K562 (cell line): ENCODE measurements around the gene KLC1. TPM values are rescaled to one million over a fixed set of nuclear protein-coding genes. Genes with fewer than 3 reads are reported as not detected.

Experiments
- ATAC-seq: fragments of 200-7000 bp; cut with Tn5 transposase; 3 replicates; pipeline ENCODE4 v1.9.1; 2020; ENCODE audit warnings: moderate library complexity
- BruUV-seq: library from RNA; stranded (reverse); fragments of 400-500 nt; replicated peaks from 2 replicates; lab custom pipeline; 2021; lab: Mats Ljungman, UMichigan
- CTCF ChIA-PET: fragments of 300-600 bp; formaldehyde crosslinking; extraction: SDS; loops from one replicate; lab custom pipeline; 2021; ENCODE audit warnings: low intra/inter-chr PET ratio; lab: Yijun Ruan, JAX
- POLR2A ChIA-PET: fragments of 300-600, 350-650 bp; sonication (Branson Sonifier 250); formaldehyde crosslinking; extraction: SDS; loops from one replicate; lab custom pipeline; 2021; ENCODE audit warnings: antibody characterized with exemption, inconsistent platforms; lab: Yijun Ruan, JAX
- DNase-seq, 4 experiments: peaks; one replicate each; pipeline versions ENCODE4 v3.0.0 to v3.0.0-alpha.2; 2011 to 2018; ENCODE audit warnings: low spot score in 3 of 4, mixed read lengths in 3 of 4; ENCODE audit errors: extremely low read depth in 1 of 4
- FAIRE-seq: peaks from 2 replicates; lab custom pipeline; 2011; peaks lifted over from hg19 to GRCh38; lab: Jason Lieb, UNC
- H2AFZ ChIP-seq: 2 replicates; pipeline ENCODE4 v1.6.0; 2011; ENCODE audit warnings: low read depth, low read length, control low read depth, inconsistent platforms
- H3K27ac ChIP-seq: fragments of 200-600 bp; 3 replicates; pipeline ENCODE4 v1.8.0; 2011; ENCODE audit warnings: low read depth, mild to moderate bottlenecking, control low read depth, inconsistent platforms, low read length, moderate library complexity, mixed read lengths; ENCODE audit errors: extremely low read depth
- H3K27me3 ChIP-seq, 2 experiments: fragments of 300-600 bp in 1 of 2; 2 replicates in 1 of 2; 3 replicates in 1 of 2; pipeline versions ENCODE4 v1.6.0 to v1.8.0; 2011; ENCODE audit warnings: inconsistent platforms in 2 of 2, low read length in 2 of 2, mild to moderate bottlenecking in 1 of 2, mixed read lengths in 1 of 2, moderate library complexity in 1 of 2; ENCODE audit not compliant: control insufficient read depth in 2 of 2, insufficient read depth in 2 of 2
- H3K36me3 ChIP-seq: fragments of 300-600 bp; 3 replicates; pipeline ENCODE4 v1.8.0; 2011; ENCODE audit warnings: mild to moderate bottlenecking, low read length, inconsistent platforms; ENCODE audit not compliant: control insufficient read depth, insufficient read depth
- H3K4me1 ChIP-seq, 2 experiments: fragments of 200-600 bp in 1 of 2; replicated peaks in 1 of 2; 2 replicates in 1 of 2; 3 replicates in 1 of 2; pipeline versions ENCODE4 v1.5.1 to v1.8.0; 2011; ENCODE audit warnings: inconsistent platforms in 2 of 2, low read length in 2 of 2, mild to moderate bottlenecking in 1 of 2, mixed read lengths in 1 of 2, moderate library complexity in 1 of 2; ENCODE audit not compliant: control insufficient read depth in 2 of 2, insufficient read depth in 2 of 2
- H3K4me2 ChIP-seq: 2 replicates; pipeline ENCODE4 v1.6.1; 2011; ENCODE audit warnings: low read length, control low read depth, inconsistent platforms, mixed read lengths; ENCODE audit not compliant: insufficient read depth
- H3K4me3 ChIP-seq: fragments of 200-600 bp; sonication (generic), shearing (Covaris generic); 2 replicates; pipeline ENCODE4 v1.5.1; 2016; ENCODE audit warnings: control low read depth, inconsistent platforms
- H3K79me2 ChIP-seq: fragments of 200-600 bp; 3 replicates; pipeline ENCODE4 v1.8.0; 2011; ENCODE audit warnings: low read length, inconsistent platforms; ENCODE audit not compliant: control insufficient read depth, insufficient read depth
- H3K9ac ChIP-seq, 2 experiments: 2 replicates each; pipeline versions ENCODE4 v1.6.0 to v1.6.1; 2011; ENCODE audit warnings: low read depth in 2 of 2, low read length in 2 of 2, control low read depth in 1 of 2, inconsistent platforms in 1 of 2, mild to moderate bottlenecking in 1 of 2, mixed read lengths in 1 of 2; ENCODE audit not compliant: insufficient read depth in 1 of 2
- H3K9me1 ChIP-seq: one replicate; pipeline ENCODE4 v1.6.0; 2011; ENCODE audit warnings: inconsistent platforms, mild to moderate bottlenecking, low read length, moderate library complexity; ENCODE audit not compliant: control insufficient read depth, insufficient read depth
- H3K9me3 ChIP-seq: replicated peaks from 2 replicates; pipeline ENCODE4 v1.5.1; 2011; ENCODE audit warnings: low read depth, low read length, inconsistent platforms; ENCODE audit not compliant: control insufficient read depth, insufficient read depth
- H4K20me1 ChIP-seq: replicated peaks from 2 replicates; pipeline ENCODE4 v1.6.1; 2011; ENCODE audit warnings: low read length, inconsistent platforms, mixed read lengths; ENCODE audit not compliant: control insufficient read depth, insufficient read depth
- BRD4 ChIP-seq: fragments of 200-600 bp; sonication (generic); IDR thresholded peaks from 2 replicates; pipeline ENCODE4 v1.6.1; 2017; ENCODE audit warnings: inconsistent platforms
- DMBX1 ChIP-seq: fragments of 250-450 bp; sonication (Bioruptor Pico); IDR thresholded peaks from 2 replicates; pipeline ENCODE4 v1.8.0; 2022; ENCODE audit warnings: inconsistent platforms, mild to moderate bottlenecking, moderate library complexity, borderline replicate concordance
- GABPB1 ChIP-seq: sonication (generic); formaldehyde crosslinking; IDR thresholded peaks from 2 replicates; pipeline ENCODE4 v1.8.0; 2022; ENCODE audit warnings: mild to moderate bottlenecking, missing genetic modification reagents
- KAT2B ChIP-seq: IDR thresholded peaks from one replicate; pipeline ENCODE4 v1.6.1; 2012; ENCODE audit warnings: low read depth, mild to moderate bottlenecking, control low read depth, inconsistent platforms, low read length, moderate library complexity
- RFX7 ChIP-seq: fragments of 250-450 bp; sonication (Bioruptor Pico); IDR thresholded peaks from 2 replicates; pipeline ENCODE4 v1.5.1; 2021; ENCODE audit warnings: mild to moderate bottlenecking
- SAP30 ChIP-seq: fragments of 200-600 bp; sonication (generic); IDR thresholded peaks from 2 replicates; pipeline ENCODE4 v1.6.1; 2012; ENCODE audit warnings: borderline replicate concordance, low read depth, mild to moderate bottlenecking, moderate library complexity, low read length, control low read depth, inconsistent platforms; ENCODE audit not compliant: insufficient read depth, poor library complexity, severe bottlenecking
- STAT5B ChIP-seq: fragments of 250-450 bp; sonication (Bioruptor Pico); IDR thresholded peaks from 2 replicates; pipeline ENCODE4 v1.8.0; 2021; ENCODE audit warnings: mild to moderate bottlenecking, inconsistent platforms
- TAL1 ChIP-seq: fragments of 450-650 bp; IDR thresholded peaks from 2 replicates; pipeline ENCODE4 v1.6.1; 2016; ENCODE audit warnings: mild to moderate bottlenecking
- TCF7 ChIP-seq: sonication (generic); IDR thresholded peaks from 2 replicates; pipeline ENCODE4 v1.6.1; 2016; ENCODE audit warnings: antibody characterized with exemption, borderline replicate concordance
- TCF7L2 ChIP-seq: fragments of 150-350 bp; IDR thresholded peaks from 2 replicates; pipeline ENCODE4 v1.6.1; 2016; ENCODE audit warnings: low read depth, mild to moderate bottlenecking, low read length, moderate library complexity
- ZKSCAN3 ChIP-seq: fragments of 250-450 bp; sonication (Bioruptor Pico); IDR thresholded peaks from 2 replicates; pipeline ENCODE4 v1.4.0; 2020
- ZNF133 ChIP-seq: fragments of 250-450 bp; sonication (Bioruptor Pico); IDR thresholded peaks from 2 replicates; pipeline ENCODE4 v1.4.0; 2020; ENCODE audit warnings: mild to moderate bottlenecking
- ZNF282 ChIP-seq: sonication (generic); formaldehyde crosslinking; IDR thresholded peaks from 2 replicates; pipeline ENCODE4 v1.8.1; 2023; ENCODE audit warnings: missing genetic modification reagents
- ZNF398 ChIP-seq: fragments of 250-450 bp; sonication (Bioruptor Pico); IDR thresholded peaks from 2 replicates; pipeline ENCODE4 v1.8.0; 2021; ENCODE audit warnings: moderate library complexity, mild to moderate bottlenecking, inconsistent platforms
- WGBS: fragments of 100-300 bp; shearing (Covaris generic); methylation state at CpG from one replicate; pipeline ENCODE4 v1.1.6; 2016; ENCODE audit warnings: low coverage, mixed read lengths; ENCODE audit not compliant: insufficient coverage; ENCODE audit errors: missing lambda C conversion rate; 5-methylcytosine and 5-hydroxymethylcytosine counted together
- in situ Hi-C: fragments of 300-500 bp; cut with MboI; formaldehyde crosslinking; loops from 4 replicates; pipeline ENCODE4 v1.15.0; 2018; ENCODE audit warnings: inconsistent platforms, mixed read lengths
- intact Hi-C: fragments of 100-400 bp; cut with micrococcal nuclease; formaldehyde crosslinking; loops from 2 replicates; pipeline ENCODE4 v1.14.2; 2022
- polyA plus RNA-seq, 8 experiments: library from polyadenylated mRNA; depleted of rRNA in 4 of 8; stranded (reverse) in 5 of 8; unstranded in 3 of 8; fragments of >200 nt; fragmentation: Nextera tagmentation in 2 of 8; fragmentation: Illumina TruSeq in 1 of 8; extraction: Ambion mirVana in 2 of 8; extraction: Trizol in 1 of 8; gene quantifications; 2 replicates each; pipeline versions ENCODE4 v1.2.1 to v1.2.3, GENCODE V29; 2011 to 2014; ENCODE audit warnings: inconsistent platforms in 1 of 8, missing spikeins in 1 of 8
- total RNA-seq, 7 experiments: library from RNA; depleted of rRNA in 6 of 7; stranded (reverse); fragments of >200 nt in 6 of 7; fragmentation: Illumina TruSeq in 2 of 7; extraction: Trizol in 2 of 7; gene quantifications; 2 replicates each; pipeline versions ENCODE4 v1.2.1 to v1.2.3, GENCODE V29; 2011 to 2021; ENCODE audit warnings: low replicate concordance in 1 of 7
- TF ChIP-seq, protein P1 (sequence below), 3 experiments: fragments of 200-800 bp in 1 of 3; fragments of 250-450 bp in 1 of 3; fragments of 450-650 bp in 1 of 3; sonication (Bioruptor Pico) in 1 of 3; sonication (Bioruptor generic) in 1 of 3; formaldehyde crosslinking in 1 of 3; IDR thresholded peaks; 2 replicates each; pipeline versions ENCODE4 v1.6.1 to v1.8.0; 2016 to 2022; ENCODE audit warnings: mild to moderate bottlenecking in 2 of 3, missing genetic modification characterization in 2 of 3, missing compliant biosample characterization in 1 of 3, moderate library complexity in 1 of 3

The KLC1 gene
- total and polyA plus RNA-seq, 9 of the 15 experiments (the other 6 are each of a cell fraction or from before 2014, with no cell fraction given) = 4.9 to 134 (median 54.8) TPM

GRCh38 chr14:103739793-103740501, 110.9 kb downstream of the KLC1 start (continued):
- no peak for TF ChIP-seq ZNF398 (CRISPR knock-in tag)

- in situ Hi-C loops (no loop called here), intact Hi-C loops (no loop called here)
- H3K36me3 ChIP-seq = no peaks in the 10 kb centered on the region
- no peak for DNase-seq
- TF ChIP-seq TAL1 = no peak
- TF ChIP-seq, protein P1, sequence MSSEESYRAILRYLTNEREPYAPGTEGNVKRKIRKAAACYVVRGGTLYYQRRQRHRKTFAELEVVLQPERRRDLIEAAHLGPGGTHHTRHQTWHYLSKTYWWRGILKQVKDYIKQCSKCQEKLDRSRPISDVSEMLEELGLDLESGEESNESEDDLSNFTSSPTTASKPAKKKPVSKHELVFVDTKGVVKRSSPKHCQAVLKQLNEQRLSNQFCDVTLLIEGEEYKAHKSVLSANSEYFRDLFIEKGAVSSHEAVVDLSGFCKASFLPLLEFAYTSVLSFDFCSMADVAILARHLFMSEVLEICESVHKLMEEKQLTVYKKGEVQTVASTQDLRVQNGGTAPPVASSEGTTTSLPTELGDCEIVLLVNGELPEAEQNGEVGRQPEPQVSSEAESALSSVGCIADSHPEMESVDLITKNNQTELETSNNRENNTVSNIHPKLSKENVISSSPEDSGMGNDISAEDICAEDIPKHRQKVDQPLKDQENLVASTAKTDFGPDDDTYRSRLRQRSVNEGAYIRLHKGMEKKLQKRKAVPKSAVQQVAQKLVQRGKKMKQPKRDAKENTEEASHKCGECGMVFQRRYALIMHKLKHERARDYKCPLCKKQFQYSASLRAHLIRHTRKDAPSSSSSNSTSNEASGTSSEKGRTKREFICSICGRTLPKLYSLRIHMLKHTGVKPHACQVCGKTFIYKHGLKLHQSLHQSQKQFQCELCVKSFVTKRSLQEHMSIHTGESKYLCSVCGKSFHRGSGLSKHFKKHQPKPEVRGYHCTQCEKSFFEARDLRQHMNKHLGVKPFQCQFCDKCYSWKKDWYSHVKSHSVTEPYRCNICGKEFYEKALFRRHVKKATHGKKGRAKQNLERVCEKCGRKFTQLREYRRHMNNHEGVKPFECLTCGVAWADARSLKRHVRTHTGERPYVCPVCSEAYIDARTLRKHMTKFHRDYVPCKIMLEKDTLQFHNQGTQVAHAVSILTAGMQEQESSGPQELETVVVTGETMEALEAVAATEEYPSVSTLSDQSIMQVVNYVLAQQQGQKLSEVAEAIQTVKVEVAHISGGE (CRISPR knock-in tag; IDR thresholded peaks at IDR 0.05) = no peak
- TF ChIP-seq STAT5B = no peak
- TF ChIP-seq DMBX1 = no peak
- TF ChIP-seq TCF7 = no peak
- no peak for TF ChIP-seq SAP30
- no peak for TF ChIP-seq RFX7
- no peak for TF ChIP-seq ZNF282 (CRISPR knock-in tag)
- no peak for TF ChIP-seq BRD4
- no peak for TF ChIP-seq KAT2B
- TF ChIP-seq ZNF133 (CRISPR knock-in tag) = no peak
- no peak for TF ChIP-seq ZKSCAN3 (CRISPR knock-in tag)
- no peak for TF ChIP-seq TCF7L2
- TF ChIP-seq GABPB1 (CRISPR knock-in tag) = no peak
- H3K9me1 ChIP-seq = no peaks in the 10 kb centered on the region
- BruUV-seq = no TSS peak
- H3K4me2 ChIP-seq = no peak overlapping the region
- H3K9me3 ChIP-seq = no peaks in the 10 kb centered on the region
- no peaks in the 10 kb centered on the region for H4K20me1 ChIP-seq
- ATAC-seq = no peak
- ChIA-PET CTCF (no interaction called here), POLR2A (no interaction called here)
- no peak overlapping the region for H3K4me3 ChIP-seq
- peak overlapping the region; percentile 33; the same call in 1 of the 2 replicates for H2AFZ ChIP-seq
- H3K27me3 ChIP-seq = peaks cover 0 to 19% of the 10 kb centered on the region in 2 experiments; a peak in 2 of 5 replicates
- H3K27ac ChIP-seq = no peak overlapping the region
- H3K4me1 ChIP-seq = peaks cover 0 to 10% of the 10 kb centered on the region in 2 experiments; a peak in 3 of 5 replicates
- no peak overlapping the region for H3K9ac ChIP-seq
- no peak for FAIRE-seq
- no peaks in the 10 kb centered on the region for H3K79me2 ChIP-seq
- 52% methylated on average over 9 of the region's 14 CpGs for WGBS
These were observed 112.1 kb downstream of the KLC1 start for GRCh38 chr14:103740991-103741689.
